ENCODE measurements around the gene SARS1. TPM values are rescaled to one million over a fixed set of nuclear protein-coding genes. Genes with fewer than 3 reads are reported as not detected.

SARS1 gene
- total RNA-seq, 1 donor from 2014 or later, result 92.8 TPM

- no peak for ATAC-seq (ENCODE audit: poor library complexity)
- intact Hi-C loops (cut with DNase I), result no loop called here
- DNase-seq, result peak; percentile 32
Observed at GRCh38 chr1:109255678-109256077, 42.0 kb downstream of the SARS1 start.

- ATAC-seq (ENCODE audit: poor library complexity) (no peak), DNase-seq (no peak)
- intact Hi-C loops (cut with DNase I), result no loop called here
Observed at GRCh38 chr1:109256085-109256484, 42.4 kb downstream of the SARS1 start.

- intact Hi-C loops (cut with DNase I), result no loop called here
- no peak for DNase-seq
- ATAC-seq (ENCODE audit: poor library complexity), result no peak
Observed at GRCh38 chr1:109256971-109257681, 43.4 kb downstream of the SARS1 start.

DNA sequence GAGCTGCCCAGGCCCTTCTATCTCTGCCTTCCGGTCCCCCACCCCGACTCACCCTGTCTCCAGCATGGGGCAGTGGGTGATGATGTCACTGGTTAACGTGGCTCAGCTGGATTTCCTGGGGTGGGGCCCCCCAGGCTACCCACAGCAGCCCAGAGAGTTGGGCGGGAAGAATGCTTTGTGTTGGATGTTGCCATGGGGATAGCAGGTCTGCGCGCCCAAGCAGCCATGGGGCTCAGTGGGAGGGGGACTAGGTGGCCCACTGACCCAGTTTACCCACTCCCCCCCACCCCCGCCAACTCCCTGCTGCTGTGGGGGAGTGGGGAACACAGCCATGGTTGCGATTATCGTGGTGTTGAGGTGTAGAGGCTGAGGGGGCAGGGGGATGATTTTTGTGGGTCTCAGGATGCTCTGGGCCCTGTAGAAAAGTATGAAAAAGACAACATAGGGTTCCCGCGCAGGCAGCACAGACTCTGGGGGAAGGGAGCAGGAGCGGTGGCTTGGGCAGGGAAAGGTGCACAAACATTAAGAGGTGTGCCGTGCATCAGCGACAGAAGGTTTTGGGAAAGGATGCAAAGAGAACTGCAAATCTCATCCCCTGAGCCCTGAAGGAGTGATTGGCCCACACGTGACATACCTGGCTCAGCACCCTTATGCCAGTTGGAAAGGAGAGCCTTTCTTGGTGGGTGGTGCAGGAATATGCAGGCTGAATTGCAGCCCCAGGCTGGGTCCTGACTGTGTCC, 44.1 kb downstream of the SARS1 start:
- intact Hi-C loops (cut with DNase I), result no loop called here
- DNase-seq (no peak), ATAC-seq (ENCODE audit: poor library complexity) (no peak)

DNA sequence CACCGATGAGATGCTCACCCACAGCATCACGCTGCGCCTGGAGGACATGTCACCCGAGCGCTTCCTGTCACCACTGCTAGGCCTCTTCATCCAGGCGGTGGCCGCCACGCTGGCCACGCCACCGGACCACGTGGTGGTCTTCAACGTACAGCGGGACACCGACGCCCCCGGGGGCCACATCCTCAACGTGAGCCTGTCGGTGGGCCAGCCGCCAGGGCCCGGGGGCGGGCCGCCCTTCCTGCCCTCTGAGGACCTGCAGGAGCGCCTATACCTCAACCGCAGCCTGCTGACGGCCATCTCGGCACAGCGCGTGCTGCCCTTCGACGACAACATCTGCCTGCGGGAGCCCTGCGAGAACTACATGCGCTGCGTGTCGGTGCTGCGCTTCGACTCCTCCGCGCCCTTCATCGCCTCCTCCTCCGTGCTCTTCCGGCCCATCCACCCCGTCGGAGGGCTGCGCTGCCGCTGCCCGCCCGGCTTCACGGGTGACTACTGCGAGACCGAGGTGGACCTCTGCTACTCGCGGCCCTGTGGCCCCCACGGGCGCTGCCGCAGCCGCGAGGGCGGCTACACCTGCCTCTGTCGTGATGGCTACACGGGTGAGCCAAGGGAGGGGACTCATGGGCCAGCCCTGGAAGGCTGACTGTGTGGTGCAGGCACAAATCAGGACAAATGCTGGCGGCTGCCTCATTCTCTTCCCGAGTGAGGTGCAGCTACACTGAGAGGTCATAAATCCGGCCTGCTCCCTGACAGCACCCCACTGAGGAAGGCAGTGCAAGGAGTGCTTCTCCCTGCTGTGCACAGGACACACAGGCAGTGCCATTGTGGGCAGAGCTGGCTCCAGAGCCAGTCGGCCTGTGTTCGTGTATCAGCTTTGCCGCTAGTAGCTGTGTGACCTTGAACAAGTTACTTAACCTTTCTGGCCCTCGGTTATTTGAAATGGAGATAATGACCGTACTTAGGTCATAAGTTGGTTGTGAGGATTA, 45.1 kb downstream of the SARS1 start:
- intact Hi-C loops (cut with DNase I), result no loop called here
- no peak for ATAC-seq (ENCODE audit: poor library complexity)
- DNase-seq, result no peak

DNA sequence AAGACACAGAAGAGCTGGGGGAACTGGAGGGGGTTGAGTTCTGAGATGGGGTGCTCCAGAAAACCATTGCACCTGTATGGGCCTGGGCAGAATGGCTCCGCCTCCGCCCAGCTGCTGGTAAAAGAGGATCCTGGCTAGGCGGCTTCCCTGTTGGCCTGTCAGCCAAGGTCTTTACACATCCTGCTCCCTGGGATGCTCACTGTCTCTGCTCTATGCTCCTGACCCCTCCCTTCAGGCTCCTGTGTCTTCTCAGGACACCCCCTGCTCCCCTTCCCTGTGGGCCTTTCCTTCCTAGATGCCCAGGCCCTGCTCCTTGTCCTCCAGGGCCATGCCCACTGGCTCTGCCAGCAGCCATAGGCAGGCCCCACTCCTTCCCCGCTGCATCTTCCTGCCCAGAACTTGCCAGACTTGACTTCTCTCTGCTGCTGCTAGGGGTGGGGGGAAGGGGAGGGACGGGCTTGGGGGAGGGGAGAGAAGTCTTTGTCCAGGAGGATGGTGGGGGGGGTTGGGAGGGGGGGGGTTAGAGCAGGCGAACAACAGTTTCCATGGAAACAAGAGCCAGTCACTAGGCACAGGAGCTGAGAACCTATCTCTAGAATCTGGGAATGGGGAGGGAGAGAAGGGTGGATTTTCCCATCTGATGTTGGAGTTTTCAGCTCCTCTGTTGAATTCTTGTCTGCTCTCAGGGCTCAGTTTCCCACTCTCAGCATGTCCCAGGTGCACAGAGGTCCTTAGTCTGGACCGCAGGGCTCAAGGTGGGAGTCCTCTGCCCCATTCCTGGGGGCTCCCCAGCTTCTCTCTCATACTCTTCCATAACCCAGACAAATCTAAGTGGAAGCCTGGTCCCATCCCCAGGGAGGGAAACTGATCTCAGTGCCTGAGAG, 46.2 kb downstream of the SARS1 start:
- intact Hi-C loops (cut with DNase I), result loop anchor here (5.0 kb wide), 1 partner anchor 142 kb away; no protein-coding TSS in a partner anchor

DNA sequence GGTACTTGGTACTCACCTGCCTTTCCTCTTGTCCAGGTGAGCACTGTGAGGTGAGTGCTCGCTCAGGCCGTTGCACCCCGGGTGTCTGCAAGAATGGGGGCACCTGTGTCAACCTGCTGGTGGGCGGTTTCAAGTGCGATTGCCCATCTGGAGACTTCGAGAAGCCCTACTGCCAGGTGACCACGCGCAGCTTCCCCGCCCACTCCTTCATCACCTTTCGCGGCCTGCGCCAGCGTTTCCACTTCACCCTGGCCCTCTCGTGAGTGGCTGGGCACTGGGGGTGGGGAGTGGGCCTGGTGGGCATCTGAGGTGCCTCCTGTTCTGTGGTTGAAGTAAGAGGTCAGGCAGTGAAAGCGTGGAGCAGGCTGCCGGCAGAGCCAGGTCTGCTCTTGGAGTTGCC, 47.3 kb downstream of the SARS1 start:
- intact Hi-C loops (cut with DNase I), result loop anchor here (5.0 kb wide), 1 partner anchor 141 kb away; no protein-coding TSS in a partner anchor
- no peak for ATAC-seq (ENCODE audit: poor library complexity)
- no peak for DNase-seq

More for the DNA sequence above, 46.2 kb downstream of the SARS1 start:
- no peak for DNase-seq
- no peak for ATAC-seq (ENCODE audit: poor library complexity)

GRCh38 chr1:109261578-109261977, 47.9 kb downstream of the SARS1 start:
- intact Hi-C loops (cut with DNase I), result loop anchor here (5.0 kb wide), 1 partner anchor 141 kb away; no protein-coding TSS in a partner anchor
- DNase-seq (no peak), ATAC-seq (ENCODE audit: poor library complexity) (no peak)

GRCh38 chr1:109262231-109263055, 48.7 kb downstream of the SARS1 start:
- DNase-seq, result no peak
- ATAC-seq (ENCODE audit: poor library complexity), result no peak
- intact Hi-C loops (cut with DNase I), result loop anchor here (5.0 kb wide), 1 partner anchor 140 kb away; no protein-coding TSS in a partner anchor

DNA sequence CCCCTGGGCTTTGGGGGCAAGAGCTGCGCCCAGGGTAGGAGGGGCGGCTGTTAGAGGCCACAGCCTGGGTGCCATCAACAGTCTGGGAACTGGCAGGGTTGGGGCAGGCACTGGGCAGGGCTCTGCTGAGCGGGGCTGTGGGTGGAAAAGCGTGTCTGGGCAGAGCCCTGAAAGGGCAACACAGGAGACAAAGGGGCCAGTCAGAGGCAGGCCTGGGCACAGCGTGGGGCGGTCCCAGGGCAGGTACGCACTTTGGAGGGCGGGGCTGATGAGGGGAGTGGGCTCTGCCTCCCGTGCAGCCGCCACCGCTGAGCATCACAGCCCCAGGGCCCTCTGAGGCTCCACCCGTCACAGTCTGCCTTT, 49.5 kb downstream of the SARS1 start:
- ATAC-seq (ENCODE audit: poor library complexity) (no peak), DNase-seq (no peak)
- intact Hi-C loops (cut with DNase I), result loop anchor here (5.0 kb wide), 1 partner anchor 139 kb away; no protein-coding TSS in a partner anchor

DNA sequence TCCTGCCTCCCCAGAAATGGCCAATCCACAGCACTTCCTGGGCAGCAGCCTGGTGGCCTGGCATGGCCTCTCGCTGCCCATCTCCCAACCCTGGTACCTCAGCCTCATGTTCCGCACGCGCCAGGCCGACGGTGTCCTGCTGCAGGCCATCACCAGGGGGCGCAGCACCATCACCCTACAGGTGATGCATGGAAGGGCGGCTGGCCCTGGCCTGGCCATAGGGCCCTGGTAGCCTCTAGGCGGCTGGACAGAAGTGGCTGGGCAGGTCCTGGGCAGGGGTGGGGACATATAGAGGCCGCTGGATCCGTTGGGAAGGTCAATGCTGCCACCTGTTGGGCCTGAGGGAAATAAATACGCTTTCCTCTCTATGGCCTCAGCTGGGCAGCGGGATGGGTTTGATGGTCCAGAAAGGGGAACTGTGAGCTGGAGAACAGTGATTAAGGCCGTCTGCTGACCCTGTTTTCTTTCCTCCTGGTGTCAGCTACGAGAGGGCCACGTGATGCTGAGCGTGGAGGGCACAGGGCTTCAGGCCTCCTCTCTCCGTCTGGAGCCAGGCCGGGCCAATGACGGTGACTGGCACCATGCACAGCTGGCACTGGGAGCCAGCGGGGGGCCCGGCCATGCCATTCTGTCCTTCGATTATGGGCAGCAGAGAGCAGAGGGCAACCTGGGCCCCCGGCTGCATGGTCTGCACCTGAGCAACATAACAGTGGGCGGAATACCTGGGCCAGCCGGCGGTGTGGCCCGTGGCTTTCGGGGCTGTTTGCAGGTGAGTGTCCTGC, 50.1 kb downstream of the SARS1 start:
- intact Hi-C loops (cut with DNase I), result loop anchor here (5.0 kb wide), 1 partner anchor 139 kb away; no protein-coding TSS in a partner anchor
- ATAC-seq (ENCODE audit: poor library complexity) (peak; percentile 88), DNase-seq (peak; percentile 90)

GRCh38 chr1:109264379-109264755, 50.6 kb downstream of the SARS1 start:
- intact Hi-C loops (cut with DNase I), result loop anchor here (5.0 kb wide), 1 partner anchor 138 kb away; no protein-coding TSS in a partner anchor
- DNase-seq, result no peak
- no peak for ATAC-seq (ENCODE audit: poor library complexity)

DNA sequence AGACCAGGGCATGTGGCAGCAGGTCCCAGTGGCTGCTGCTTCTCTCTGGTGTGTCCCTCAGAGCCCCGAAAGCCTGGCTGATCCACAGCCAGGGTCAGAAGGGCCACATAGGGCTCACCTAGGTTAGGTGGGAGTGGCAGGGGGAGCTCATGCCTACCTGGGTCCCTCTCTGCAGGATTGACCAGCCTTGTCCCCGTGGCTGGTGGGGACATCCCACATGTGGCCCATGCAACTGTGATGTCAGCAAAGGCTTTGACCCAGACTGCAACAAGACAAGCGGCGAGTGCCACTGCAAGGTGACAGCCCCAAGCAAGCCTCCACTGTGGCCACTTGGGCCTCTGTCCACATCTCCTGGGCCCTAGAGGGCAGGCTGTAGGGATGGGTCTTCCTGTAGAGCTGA, 51.3 kb downstream of the SARS1 start:
- DNase-seq, result no peak
- no peak for ATAC-seq (ENCODE audit: poor library complexity)
- intact Hi-C loops (cut with DNase I), result no loop called here

DNA sequence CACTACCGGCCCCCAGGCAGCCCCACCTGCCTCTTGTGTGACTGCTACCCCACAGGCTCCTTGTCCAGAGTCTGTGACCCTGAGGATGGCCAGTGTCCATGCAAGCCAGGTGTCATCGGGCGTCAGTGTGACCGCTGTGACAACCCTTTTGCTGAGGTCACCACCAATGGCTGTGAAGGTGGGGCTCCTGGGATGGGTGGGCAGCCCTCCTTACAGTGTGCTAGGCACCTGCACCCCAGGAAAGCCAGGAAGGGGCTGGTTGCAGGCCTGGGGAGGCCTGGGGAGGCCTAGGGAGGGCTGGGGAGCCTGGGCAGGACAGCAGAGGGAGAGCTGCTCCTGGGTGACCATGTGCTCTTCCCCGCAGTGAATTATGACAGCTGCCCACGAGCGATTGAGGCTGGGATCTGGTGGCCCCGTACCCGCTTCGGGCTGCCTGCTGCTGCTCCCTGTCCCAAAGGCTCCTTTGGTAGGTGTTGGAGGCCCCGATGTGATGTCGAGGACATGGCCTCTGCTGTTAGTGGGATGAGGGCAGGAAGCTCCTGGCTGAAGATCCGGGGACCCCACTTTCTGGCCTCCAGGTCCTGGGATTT, 52.1 kb downstream of the SARS1 start:
- DNase-seq, result no peak
- ATAC-seq (ENCODE audit: poor library complexity), result no peak
- intact Hi-C loops (cut with DNase I), result no loop called here

DNA sequence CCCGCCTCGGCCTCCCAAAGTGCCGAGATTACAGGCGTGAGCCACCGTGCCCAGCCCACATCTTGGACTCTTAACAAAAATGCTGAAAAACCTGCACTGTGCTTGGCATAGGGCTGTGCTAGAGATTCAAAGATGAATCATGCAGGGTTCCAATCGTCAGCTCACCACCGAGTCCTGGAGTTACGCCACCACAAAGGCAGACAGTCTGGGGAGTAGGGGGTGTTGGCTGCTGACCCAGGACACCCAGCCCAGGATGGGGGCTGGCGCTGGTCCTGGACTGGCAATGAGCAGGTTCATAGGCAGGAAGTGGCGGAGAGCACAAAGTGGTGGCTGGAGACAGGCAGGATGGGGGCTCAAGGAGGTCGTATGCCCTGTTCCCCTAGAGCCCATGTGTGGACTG, 53.2 kb downstream of the SARS1 start:
- ATAC-seq (ENCODE audit: poor library complexity), result no peak
- intact Hi-C loops (cut with DNase I), result no loop called here
- no peak for DNase-seq

DNA sequence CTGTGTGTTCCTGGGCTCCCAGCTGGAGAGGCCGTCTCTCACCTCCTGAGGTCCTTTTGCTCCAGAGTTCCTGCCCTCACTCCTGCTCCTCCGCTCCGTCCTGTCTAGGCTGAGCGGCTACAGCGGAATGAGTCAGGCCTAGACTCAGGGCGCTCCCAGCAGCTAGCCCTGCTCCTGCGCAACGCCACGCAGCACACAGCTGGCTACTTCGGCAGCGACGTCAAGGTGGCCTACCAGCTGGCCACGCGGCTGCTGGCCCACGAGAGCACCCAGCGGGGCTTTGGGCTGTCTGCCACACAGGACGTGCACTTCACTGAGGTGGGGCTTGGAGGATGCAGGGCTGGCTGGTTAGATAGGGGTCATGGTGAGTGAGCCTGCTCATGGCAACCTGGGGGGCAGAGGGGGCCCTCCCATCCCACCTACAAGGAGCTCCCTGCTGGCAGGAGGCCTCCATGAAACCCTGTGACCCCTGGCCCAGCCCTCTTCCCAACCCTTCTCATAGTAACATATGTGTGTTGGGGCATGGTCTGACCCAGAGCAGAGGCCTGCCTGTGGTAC, 54.1 kb downstream of the SARS1 start:
- intact Hi-C loops (cut with DNase I), result no loop called here
- peak; percentile 22 for DNase-seq
- ATAC-seq (ENCODE audit: poor library complexity), result no peak

Measured in Right ventricle myocardium superior (tissue), 1 donor.